Suprapubic skin (tissue), 4 donors: ENCODE results near the gene PRELP. TPM values are rescaled to one million over a fixed set of nuclear protein-coding genes. Genes with fewer than 3 reads are reported as not detected.
A peak's percentile ranks its signal among the peaks of the same experiment; 100 is the strongest.

Experiments
- DNase-seq, 2 donors: peaks; one replicate each; pipeline ENCODE4 v3.0.0-alpha.2; 2019; ENCODE audit warnings: low spot score in 2 of 2
- H3K27ac ChIP-seq: fragments of 200-600 bp; sonication (generic); one replicate; pipeline ENCODE4 v1.5.1; 2019
- H3K27me3 ChIP-seq: fragments of 200-600 bp; sonication (generic); one replicate; pipeline ENCODE4 v1.5.1; 2019
- H3K36me3 ChIP-seq: fragments of 200-600 bp; sonication (generic); one replicate; pipeline ENCODE4 v1.5.1; 2019
- H3K4me1 ChIP-seq: fragments of 200-600 bp; sonication (generic); one replicate; pipeline ENCODE4 v1.5.1; 2019
- H3K4me3 ChIP-seq: fragments of 200-600 bp; sonication (generic); one replicate; pipeline ENCODE4 v1.5.1; 2019; ENCODE audit warnings: mild to moderate bottlenecking
- H3K9me3 ChIP-seq: fragments of 200-600 bp; sonication (generic); one replicate; pipeline ENCODE4 v1.5.1; 2019
- CTCF ChIP-seq, 2 donors: fragments of 200-600 bp in 1 of 2; fragments of 450-650 bp in 1 of 2; sonication (generic) in 1 of 2; IDR thresholded peaks; one replicate each; pipeline ENCODE4 v1.5.1; 2016 to 2019; ENCODE audit warnings: antibody characterized with exemption in 2 of 2, mild to moderate bottlenecking in 1 of 2, moderate library complexity in 1 of 2
- EP300 ChIP-seq: sonication (generic); formaldehyde crosslinking; IDR thresholded peaks from one replicate; pipeline ENCODE4 v1.6.1; 2017; ENCODE audit warnings: antibody characterized with exemption
- POLR2A ChIP-seq, 2 donors: fragments of 450-650 bp; IDR thresholded peaks; one replicate each; pipeline ENCODE4 v1.6.1; 2017; ENCODE audit warnings: antibody characterized with exemption in 2 of 2, mild to moderate bottlenecking in 2 of 2, moderate library complexity in 2 of 2
- POLR2AphosphoS5 ChIP-seq, 3 donors: sonication (generic); formaldehyde crosslinking; IDR thresholded peaks; one replicate each; pipeline ENCODE4 v1.6.1; 2017; ENCODE audit warnings: antibody characterized with exemption in 3 of 3
- WGBS: methylation state at CpG from one replicate; pipeline ENCODE4 v1.1.5; 2018; 5-methylcytosine and 5-hydroxymethylcytosine counted together
- total RNA-seq, 4 donors: library from RNA; depleted of rRNA; stranded (reverse); fragments of >200 nt; gene quantifications; one replicate each; pipeline ENCODE4 v1.1.0, GENCODE V29; 2016

Gene PRELP
- total RNA-seq, 4 donors from 2014 or later, result 6.4 to 34.7 (median 18.0) TPM

- no peak for DNase-seq
- Histone ChIP-seq H3K4me1 (peaks cover 30% of the 10 kb centered on the region), H3K27me3 (no peaks in the 10 kb centered on the region), H3K4me3 (no peak overlapping the region), H3K9me3 (no peaks in the 10 kb centered on the region), H3K36me3 (no peaks in the 10 kb centered on the region), H3K27ac (no peak overlapping the region)
- TF ChIP-seq EP300 (no peak), POLR2A (IDR thresholded peaks at IDR 0.05) (no peak), CTCF (IDR thresholded peaks at IDR 0.05) (no peak), POLR2AphosphoS5 (IDR thresholded peaks at IDR 0.05) (no peak)
- WGBS, result 90% methylated on average over 6 of the region's 6 CpGs
These were observed 3.8 kb upstream of the PRELP start for GRCh38 chr1:203471841-203472240.

GRCh38 chr1:203473281-203473680 is 2.3 kb upstream of the PRELP start:
- Histone ChIP-seq H3K4me1 (peaks cover 26% of the 10 kb centered on the region), H3K4me3 (no peak overlapping the region), H3K9me3 (no peaks in the 10 kb centered on the region), H3K27ac (no peak overlapping the region), H3K36me3 (no peaks in the 10 kb centered on the region), H3K27me3 (no peaks in the 10 kb centered on the region)
- no peak for DNase-seq
- no peak for TF ChIP-seq POLR2A (IDR thresholded peaks at IDR 0.05)
- TF ChIP-seq EP300, result no peak
- no peak for TF ChIP-seq POLR2AphosphoS5 (IDR thresholded peaks at IDR 0.05)
- 71% methylated on average over 4 of the region's 4 CpGs for WGBS

- Histone ChIP-seq H3K4me3 (no peak overlapping the region), H3K27me3 (no peaks in the 10 kb centered on the region)
- 77% methylated on average over 9 of the region's 9 CpGs for WGBS
These were observed 1.8 kb upstream of the PRELP start for GRCh38 chr1:203473781-203474305.

GRCh38 chr1:203476216-203476814 is 709 bp downstream of the PRELP start:
- DNase-seq, result peak in 1 of 2 donors; percentile 43
- 41% methylated on average over 9 of the region's 9 CpGs for WGBS
- H3K27me3 ChIP-seq, result no peaks in the 10 kb centered on the region
- no peaks in the 10 kb centered on the region for H3K9me3 ChIP-seq
- H3K4me1 ChIP-seq, result peaks cover 33% of the 10 kb centered on the region
- peak overlapping the region; percentile 78 for H3K27ac ChIP-seq
- peak overlapping the region; percentile 48 for H3K4me3 ChIP-seq
- no peak for TF ChIP-seq POLR2AphosphoS5 (IDR thresholded peaks at IDR 0.05)
- no peak for TF ChIP-seq CTCF (IDR thresholded peaks at IDR 0.05)
- no peak for TF ChIP-seq EP300
- H3K36me3 ChIP-seq, result no peaks in the 10 kb centered on the region

More at GRCh38 chr1:203473781-203474305, 1.8 kb upstream of the PRELP start:
- Histone ChIP-seq H3K36me3 (no peaks in the 10 kb centered on the region), H3K9me3 (no peaks in the 10 kb centered on the region), H3K27ac (no peak overlapping the region), H3K4me1 (peaks cover 26% of the 10 kb centered on the region)
- no peak for DNase-seq
- TF ChIP-seq CTCF (IDR thresholded peaks at IDR 0.05) (no peak), POLR2AphosphoS5 (IDR thresholded peaks at IDR 0.05) (no peak), POLR2A (IDR thresholded peaks at IDR 0.05) (no peak), EP300 (no peak)

GRCh38 chr1:203477748-203478147 is 2.1 kb downstream of the PRELP start:
- Histone ChIP-seq H3K9me3 (no peaks in the 10 kb centered on the region), H3K27me3 (no peaks in the 10 kb centered on the region), H3K36me3 (no peaks in the 10 kb centered on the region), H3K4me3 (peak overlapping the region; percentile 48), H3K27ac (peak overlapping the region; percentile 78), H3K4me1 (peaks cover 39% of the 10 kb centered on the region)
- no peak for DNase-seq
- TF ChIP-seq POLR2A (IDR thresholded peaks at IDR 0.05), result no peak
- TF ChIP-seq POLR2AphosphoS5 (IDR thresholded peaks at IDR 0.05), result no peak
- no peak for TF ChIP-seq CTCF (IDR thresholded peaks at IDR 0.05)
- TF ChIP-seq EP300, result no peak
- WGBS, result 80% methylated on average over 3 of the region's 3 CpGs
